C1 segment of cervical spinal cord (tissue), 14 donors: ENCODE data around the gene CAMK1D.

Source experiments
- DNase-seq, 14 donors: peaks; one replicate each; lab custom pipeline; 2025; lab: John Stamatoyannopoulos, UW

Gene CAMK1D

DNA sequence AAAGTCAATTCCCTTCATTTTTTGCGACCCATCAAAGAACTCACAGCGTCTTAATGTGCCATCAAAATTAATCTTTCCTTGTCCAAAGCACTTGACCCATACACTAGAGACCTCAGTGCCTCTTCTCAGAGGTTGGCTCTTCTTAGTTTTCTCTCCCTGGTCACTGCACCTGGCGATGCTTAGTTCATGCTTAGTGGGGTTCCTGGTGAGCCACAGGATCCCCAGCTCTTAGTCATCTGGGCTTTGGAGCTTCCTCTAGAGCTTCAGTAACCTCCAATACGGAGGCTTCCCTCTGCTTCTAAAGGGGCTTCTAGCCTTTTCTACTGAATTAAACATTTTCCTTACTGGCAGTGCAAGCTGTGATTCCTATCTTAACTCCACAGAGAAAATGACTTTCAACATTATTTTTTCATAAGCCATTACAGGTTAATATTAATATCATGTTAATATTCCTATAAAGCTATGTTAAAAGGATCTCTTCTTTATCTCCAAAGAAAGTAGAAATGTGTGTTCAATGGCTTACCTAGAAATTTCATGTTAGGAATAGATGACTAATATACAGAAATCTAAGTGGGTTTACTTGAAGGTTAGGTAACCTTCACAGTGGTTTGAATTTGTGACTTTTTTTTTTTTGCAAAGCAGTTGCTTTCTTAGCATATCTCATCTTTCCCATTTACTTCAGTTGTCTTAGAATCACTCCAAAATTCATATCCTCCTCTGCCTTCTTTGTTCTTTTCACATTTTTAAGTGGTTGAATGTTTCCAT is 295.2 kb downstream of the CAMK1D start:
- no peak for DNase-seq

DNA sequence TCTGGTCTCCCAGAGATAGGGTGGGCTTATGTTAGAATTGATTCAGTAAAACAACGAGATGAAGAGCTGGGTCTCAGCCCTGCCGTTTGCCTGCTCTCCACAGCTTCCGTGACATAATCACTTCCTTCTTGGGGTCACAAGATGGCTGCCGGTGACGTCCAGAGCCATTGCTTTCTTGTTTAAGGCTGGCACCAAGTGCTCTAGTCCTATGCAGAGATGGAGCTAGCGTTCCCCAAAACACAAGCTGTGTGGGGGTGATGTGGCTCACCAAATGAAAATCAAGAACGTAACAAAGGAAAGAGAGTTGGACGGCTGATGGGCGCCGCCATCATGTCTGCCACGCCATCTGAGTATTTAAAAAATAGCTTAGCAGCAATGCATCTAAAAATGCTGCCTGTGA is 296.1 kb downstream of the CAMK1D start:
- DNase-seq = no peak

DNA sequence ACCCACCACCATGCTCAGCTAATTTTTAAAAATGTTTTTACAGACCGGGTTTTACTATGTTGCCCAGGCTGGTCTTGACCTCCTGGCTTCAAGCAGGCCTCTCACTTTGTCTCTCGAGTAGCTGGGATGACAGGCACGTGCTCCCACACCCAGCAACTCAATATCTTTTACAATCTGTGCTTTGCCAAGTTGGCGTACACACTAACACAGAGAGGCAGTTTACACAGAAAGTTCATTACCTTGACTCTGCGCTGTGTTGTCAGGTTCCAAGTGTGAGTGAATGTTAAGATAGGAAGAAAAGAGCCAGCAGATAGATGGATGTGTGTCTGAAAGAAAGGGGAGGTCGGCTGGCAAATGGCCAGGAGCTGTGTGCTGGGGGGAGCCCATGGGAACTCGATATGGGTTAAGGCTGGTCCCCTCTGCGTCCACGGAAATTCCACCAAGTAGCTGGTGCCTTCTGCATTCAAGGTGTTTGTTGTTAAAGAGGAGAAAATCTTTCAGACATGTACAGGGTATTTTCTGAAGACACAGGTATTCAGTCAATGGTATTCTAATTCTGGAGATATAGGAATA is 299.8 kb downstream of the CAMK1D start:
- no peak for DNase-seq

DNA sequence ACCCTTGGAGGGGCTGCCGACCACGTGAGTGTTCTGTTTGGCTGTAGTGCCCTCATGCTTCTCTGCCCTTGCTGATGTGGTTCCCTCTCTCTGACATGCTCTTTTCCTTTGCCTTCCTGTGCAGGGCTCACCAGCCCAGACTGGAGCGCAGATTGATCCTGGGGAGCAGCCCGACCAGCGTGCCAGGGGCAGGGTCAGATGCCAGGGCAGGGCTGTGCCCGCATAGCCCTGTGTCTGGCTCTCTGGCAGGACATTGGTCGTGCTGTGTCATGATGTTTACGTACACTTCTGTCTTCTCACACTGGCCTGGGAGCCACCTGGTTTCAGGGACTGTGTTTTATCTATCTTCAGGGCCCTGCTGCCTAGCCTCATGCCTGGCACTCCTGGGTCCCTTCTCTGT is 300.8 kb downstream of the CAMK1D start:
- no peak for DNase-seq

DNA sequence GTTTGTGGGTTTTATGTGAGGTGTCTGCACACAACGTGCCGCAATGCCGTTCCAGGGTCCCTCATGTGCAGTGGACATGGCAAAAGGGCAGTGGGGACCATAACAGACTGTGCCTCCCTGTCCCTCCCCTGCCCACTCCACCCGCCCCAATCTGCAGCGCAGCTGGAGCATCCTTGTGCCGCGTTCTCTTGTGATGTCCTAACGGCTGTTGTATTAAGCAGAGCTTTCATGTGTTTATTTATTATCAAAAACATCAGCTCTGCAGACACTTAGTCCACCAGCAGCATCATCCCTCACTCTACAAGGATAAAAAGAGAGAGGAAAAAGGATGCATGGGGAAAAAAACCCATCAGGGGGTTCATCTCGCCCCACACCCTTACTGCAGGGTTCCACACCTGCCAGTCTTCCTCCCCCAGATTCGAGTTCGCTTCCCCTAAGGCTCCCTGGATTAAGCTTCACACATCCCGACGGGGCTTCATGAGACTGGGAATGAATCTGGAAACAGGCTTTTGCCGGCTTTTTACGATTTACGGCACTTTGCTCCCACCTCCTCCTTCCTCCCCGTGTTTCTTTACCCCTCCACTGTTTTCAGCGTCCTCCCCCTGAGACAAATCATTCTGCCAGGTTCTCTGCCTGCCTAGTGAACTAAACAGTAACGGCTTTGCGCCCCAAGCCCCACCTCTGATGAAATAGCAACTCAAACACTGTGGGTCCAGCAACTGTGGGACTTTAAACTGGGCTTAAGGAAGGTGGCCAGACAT is 301.4 kb downstream of the CAMK1D start:
- DNase-seq = no peak

DNA sequence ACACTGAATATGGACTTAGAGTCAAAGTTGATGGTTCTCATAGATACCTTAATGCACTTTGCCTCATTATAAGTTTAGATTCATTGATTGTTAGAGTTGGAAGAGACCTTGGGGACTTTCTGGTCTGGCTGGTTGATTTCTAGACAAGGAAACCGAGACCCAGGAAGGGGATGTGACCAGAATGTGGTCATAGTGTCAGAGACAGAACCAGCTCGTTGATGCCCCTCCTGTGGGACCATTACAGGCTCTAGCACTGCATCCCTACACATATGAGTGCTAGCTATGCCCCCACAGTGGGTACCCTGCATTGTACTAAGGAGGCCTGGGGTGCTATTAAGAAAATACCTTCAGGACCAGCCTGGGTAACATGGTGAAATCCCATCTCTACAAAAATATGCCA is 306.6 kb downstream of the CAMK1D start:
- no peak for DNase-seq

DNA sequence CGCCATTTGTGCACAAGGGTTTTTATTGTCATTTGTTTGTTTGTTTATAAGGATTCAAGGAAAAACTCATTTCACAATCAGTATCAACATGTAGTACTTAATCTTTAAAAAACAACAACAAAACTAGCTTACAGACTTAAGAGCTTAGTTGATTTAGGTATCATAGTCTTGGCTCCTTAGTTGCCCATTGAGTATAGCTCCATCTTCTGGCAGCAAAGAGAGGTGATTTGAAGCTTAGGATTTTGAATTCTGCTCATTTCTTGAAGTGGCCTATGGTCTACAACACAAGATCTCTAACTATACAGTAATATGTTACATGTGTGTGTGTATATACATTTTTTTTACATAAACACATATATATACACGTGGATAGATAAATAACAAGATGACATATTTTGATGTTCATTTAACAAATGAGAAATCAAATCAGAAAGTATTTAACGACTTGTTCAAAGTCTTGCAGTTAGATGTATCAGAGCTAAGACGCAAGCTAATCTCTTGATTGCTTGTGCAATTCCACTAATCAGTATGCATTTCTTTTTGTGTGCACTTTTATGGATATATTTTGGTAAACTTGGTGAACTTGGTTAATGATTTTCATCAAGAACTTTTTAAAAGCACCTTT is 307.3 kb downstream of the CAMK1D start:
- DNase-seq = no peak

DNA sequence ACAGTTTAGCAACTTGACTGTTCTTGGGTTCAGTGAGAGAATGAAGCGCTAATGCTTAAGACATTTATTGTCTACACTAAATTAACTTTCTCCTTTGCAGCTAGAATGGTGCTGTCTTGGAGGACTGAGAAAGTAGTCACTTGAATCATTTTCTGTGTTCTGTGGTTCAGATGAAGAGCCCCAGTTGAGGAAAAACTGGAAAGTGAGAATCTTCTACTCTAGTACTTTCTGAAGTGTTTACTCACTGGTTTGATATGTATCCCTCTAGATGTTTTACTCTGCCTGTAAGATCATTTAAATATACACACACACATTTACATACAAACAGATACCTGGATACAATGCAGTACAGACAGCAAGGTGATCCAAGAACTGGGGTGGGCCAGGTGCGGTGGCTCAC is 308.1 kb downstream of the CAMK1D start:
- no peak for DNase-seq

DNA sequence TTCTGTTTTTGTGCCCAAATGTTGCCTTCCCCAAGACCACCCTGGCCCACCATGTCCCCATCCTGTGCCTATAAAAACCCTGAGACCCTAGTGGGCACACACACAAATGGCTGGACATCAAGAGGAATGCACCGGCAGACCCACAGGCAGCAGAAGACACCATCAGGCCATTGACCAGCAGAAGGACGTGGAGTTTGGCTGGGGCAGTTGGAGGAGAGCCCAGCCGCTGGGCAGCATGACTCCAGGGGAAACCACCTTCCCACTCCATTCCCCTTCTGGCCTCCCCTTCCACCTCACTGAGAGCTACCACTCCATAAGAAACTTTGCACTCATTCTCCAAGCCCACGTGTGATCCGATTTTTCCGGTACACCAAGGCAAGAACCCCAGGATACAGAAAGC is 309.2 kb downstream of the CAMK1D start:
- no peak for DNase-seq

DNA sequence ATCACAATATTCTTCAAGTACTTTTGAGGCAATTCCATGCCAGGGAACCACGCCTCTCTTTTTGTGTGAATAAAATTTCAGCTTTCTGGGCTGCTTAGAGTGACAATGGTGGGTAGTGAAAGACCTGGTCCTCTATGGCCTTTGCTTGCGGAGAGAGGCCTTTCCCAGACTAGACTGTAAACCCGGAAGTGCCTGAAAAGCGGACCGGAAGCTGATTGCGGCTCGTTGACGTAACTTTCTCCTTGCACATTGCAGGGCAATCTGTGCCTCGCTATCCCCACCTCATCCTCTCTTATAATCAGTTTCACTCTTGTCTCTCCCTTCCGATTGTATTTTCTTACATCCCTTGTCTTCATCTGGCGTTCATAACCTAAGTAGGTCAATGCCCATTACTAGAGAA is 310.4 kb downstream of the CAMK1D start:
- no peak for DNase-seq

DNA sequence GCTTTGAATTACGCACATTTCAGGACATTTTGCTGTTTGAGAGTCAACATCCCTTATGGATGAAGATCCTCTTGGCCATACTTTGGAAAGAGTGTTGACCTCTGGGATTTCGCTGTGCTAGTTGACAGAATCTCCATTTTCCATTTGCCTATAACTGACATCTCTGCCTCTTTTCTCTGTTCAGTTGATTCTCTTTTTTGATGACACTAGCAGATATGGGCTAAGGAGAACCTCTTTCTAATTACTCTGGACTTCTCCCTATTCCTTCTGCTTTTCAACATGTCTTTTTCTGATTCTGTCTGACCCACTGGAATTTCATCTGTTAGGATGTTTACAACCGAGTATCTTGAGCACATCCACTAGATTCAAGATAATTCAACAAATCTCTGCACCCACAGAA is 311.5 kb downstream of the CAMK1D start:
- no peak for DNase-seq

DNA sequence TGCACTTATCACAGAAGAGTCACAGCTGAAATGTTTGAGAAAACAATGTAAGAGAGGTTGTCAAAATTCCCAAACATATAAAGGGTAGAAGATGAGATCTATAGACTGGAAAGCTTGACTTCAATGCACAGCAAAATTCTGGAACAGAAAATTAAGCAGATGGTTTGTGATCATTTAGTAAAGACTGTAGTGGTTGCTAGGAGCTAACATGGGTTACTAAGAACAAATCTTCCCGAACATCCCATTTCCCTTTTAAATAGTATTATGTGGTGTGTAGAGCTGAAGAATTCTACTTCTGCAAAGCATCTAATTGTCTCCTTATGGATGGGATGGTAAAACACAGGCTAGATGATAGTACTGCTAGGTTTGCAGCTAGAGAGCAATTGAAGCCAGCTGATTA is 312.3 kb downstream of the CAMK1D start:
- no peak for DNase-seq

DNA sequence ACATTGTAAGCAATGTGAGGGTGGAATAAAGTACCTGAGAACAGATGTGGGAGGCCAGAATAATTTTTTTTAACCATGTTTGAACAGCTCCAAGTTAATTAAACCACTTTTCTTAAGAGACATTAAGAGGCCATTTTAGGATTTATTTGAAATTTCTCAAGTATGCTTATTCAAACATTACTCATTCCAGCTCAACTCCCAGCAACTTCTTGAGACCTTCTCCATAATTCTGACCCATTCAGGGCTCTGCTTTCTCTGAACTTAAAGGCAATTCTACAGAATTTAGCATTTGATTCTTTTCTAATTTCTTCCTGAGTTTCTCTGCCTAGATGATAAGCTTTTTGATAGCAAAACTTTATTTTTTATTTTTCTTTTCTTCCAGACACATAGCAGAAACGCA is 314.5 kb downstream of the CAMK1D start:
- DNase-seq = no peak

DNA sequence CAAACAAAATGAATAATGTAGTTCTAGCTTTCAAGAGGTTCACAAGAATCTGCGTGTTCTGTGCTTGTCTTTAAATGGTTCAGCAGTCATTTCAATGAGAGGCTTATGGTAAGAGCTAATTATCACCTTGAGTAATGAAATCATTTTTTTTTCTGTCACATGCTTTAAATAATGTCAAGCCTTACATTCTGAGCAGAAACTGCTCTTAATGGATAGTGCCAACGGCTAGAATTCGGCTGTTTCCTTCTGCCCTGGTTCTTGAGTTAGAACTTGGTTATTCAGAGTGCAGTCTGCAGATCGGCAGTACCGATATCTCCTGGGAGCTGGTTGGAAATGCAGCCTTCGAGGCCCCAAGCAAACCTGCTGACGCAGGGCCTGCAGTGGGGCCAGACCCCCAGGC is 316.2 kb downstream of the CAMK1D start:
- no peak for DNase-seq

DNA sequence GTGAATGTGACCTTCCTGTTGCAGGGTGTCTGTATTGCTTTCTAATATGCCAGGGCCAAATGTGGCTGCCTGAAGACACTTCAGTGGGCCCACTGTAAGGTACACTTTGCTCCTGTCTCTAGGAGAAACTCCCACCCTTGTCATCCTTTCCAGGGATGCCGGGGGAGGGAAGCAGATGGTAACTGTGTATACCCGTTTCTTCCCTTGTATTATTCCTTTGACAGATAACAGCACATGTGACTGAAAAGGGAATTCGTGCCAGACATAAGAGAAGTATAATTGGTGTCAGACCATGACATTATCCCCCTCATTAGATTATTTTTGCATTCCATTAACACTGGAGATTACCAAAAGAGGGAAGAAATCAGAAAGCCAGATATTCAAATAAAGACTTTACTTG is 317.7 kb downstream of the CAMK1D start:
- DNase-seq = no peak

DNA sequence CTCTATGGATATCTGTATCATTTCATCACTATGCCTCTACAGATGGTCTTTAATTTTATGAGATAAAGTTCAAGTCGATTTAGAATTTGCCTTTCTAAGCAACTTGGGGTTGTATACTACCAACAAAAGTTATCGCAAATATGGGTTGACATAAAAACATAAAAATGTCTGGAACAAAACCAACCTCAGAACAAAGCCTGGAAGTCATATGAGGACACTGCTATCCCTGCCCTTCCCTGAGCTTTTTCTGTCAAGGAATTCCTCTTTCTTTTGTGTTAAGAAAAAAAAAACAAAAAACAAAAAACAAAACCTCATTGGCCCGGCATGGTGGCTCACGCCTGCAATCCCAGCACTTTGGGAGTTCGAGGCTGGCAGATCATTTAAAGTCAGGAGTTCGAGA is 319.3 kb downstream of the CAMK1D start:
- no peak for DNase-seq

DNA sequence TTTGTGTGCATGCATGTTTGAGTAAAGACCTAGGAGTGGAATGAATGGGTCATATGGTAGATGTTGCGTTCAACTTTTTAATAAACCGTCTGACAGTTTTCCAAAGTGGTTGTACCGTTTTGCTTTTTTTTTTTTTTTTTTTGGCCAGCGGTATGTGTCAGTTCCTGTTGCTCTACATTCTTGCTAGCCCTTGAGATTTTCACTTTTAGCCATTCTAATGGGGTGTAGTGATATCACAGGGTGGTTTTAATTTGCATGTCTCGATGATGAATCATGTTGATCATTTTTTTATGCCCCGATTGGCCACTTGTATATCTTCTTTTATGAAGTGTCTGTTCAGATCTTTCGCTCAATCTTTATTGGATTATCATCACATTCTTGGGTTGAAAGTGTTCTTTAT is 320.7 kb downstream of the CAMK1D start:
- no peak for DNase-seq

DNA sequence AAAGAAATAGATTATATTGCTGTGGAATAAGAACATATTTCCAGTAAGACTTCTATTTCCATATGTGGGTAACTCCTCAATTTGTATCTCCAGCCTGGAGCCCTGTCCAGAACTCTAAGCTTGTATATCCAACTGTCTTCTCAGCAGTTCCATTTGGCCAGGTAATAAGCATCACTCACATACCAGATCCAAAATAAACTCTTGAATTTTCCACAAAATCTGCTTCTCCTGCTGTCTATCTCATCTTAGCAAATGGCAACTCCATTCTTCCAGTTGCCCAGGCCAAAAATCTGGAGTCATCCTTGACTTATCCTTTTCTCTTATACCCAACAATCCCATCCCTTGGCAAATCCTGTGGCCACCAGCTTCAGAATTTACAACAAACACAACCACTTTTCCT is 325.8 kb downstream of the CAMK1D start:
- peak in 1 of 14 donors; percentile 18 for DNase-seq

DNA sequence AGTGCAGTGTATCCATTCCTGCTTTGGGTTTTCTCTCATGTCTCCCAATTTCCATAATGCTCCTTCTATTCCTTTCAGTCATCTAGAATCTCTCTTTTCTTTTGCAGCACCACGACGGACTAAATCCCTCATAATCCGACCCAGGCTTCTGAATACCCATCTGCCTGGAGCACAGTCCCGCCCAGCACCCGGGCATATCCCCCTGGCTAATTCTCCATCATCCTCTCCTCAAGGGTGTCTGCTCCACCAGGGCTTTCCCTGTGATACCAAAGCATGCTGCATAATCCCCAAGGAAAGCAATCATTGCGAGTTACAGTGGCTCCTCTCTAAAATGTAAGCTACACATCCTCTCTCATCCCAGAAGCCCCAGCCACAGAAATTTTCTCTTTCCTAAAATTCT is 330.3 kb downstream of the CAMK1D start:
- no peak for DNase-seq

DNA sequence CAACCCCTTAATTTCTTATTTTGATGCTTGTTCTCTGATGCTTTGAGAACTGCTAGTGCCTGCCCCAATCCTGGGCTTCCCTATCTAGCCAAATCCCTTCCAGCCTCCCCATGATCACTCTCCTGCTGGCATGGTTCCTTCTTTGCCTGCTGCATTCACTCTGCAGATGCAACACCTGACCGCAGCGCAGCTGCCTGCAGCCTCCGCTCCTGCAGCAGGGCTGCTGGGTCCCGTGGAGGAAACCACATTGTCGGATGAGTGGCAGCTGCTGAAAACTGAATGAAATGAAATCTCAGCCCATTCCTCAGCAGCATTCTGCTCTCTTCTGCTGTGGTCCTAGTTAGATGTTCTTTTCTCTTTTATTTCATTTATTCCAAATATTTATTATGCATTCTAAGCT is 331.9 kb downstream of the CAMK1D start:
- DNase-seq = no peak

DNA sequence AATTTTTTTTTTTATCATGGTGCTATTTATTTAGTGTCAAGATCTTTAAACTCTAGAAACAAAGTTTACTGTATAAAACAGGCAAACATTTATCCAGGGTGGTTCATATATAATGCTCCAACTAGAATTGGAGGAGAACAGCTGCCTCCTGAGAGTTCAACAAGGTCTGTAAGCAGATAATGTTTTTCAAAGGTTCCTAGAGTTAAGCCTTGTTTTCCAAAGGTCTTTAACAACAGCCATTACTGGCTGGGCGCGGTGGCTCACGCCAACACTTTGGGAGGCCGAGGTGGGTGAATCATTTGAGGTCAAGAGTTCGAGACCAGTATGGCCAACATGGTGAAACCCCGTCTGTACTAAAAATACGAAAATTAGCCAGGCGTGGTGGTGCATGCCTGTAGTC is 335.4 kb downstream of the CAMK1D start:
- DNase-seq = no peak

DNA sequence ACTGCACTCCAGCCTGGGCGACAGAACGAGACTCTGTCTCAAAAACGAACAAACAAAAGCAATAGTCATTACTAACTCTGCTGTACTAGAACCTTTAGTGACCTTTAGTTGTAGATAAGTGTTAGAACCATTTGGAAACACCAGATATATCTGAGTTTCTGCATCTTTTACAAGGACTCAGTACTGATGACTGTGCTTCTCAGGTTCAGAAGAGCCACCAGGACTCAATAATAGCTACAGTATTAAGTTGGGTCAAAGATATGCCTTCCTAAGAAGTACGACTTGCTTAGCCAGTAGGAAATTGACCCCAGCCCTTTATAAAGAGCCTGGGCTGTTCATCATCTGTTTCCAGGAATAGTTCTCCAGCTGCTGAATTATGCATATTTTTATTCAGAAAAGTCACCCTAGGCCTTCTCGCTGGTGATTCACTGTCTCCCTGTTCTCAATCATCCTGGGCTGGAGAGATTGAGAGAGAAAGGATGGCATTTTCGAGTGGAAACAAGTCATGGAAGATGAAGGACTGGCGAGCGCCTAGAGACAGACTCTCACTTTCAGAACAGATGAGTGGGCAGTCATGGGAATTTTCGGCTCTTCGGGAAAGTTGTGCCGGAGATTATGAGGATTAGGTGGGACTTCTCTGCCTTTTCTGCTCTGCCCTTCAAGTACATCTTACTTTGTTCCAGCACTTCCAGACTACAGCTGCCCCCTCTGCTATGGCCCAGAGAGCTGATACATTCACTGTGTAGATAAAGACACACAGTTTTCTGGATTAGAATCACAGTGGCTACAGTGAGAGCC is 336.1 kb downstream of the CAMK1D start:
- DNase-seq = no peak
